Transverse colon (tissue), 4 donors: ENCODE data around the gene ATG13. TPM values are rescaled to one million over a fixed set of nuclear protein-coding genes. Genes with fewer than 3 reads are reported as not detected.
"Not testable (repeated sequence)": the region's sequence is repeated elsewhere in the genome, so short reads cannot be mapped to it uniquely, and the experiment has no call there.

Source experiments
- DNase-seq: peaks from one replicate; pipeline ENCODE4 v3.0.0-alpha.2; 2019
- H3K27ac ChIP-seq, 4 donors: fragments of 200-600 bp; sonication (generic); 2 replicates each; pipeline ENCODE4 v1.5.1; 2016 to 2018; ENCODE audit warnings: inconsistent platforms in 4 of 4
- H3K27me3 ChIP-seq: fragments of 200-600 bp; sonication (generic); 2 replicates; pipeline ENCODE4 v1.5.1; 2017; ENCODE audit warnings: inconsistent platforms
- H3K36me3 ChIP-seq, 4 donors: fragments of 200-600 bp; sonication (generic); 2 replicates each; pipeline ENCODE4 v1.5.1; 2017 to 2019; ENCODE audit warnings: inconsistent platforms in 4 of 4
- H3K4me1 ChIP-seq, 4 donors: fragments of 200-600 bp; sonication (generic); 2 replicates each; pipeline ENCODE4 v1.5.1; 2017 to 2020; ENCODE audit warnings: inconsistent platforms in 4 of 4
- H3K4me3 ChIP-seq, 4 donors: fragments of 200-600 bp; sonication (generic); 1 replicate in 1 of 4; 2 replicates in 3 of 4; pipeline versions ENCODE4 v1.5.1 to v1.6.1; 2017 to 2019; ENCODE audit warnings: inconsistent platforms in 4 of 4
- H3K9me3 ChIP-seq, 2 donors: fragments of 200-600 bp; sonication (generic); 2 replicates each; pipeline ENCODE4 v1.5.1; 2017 to 2019; ENCODE audit warnings: inconsistent platforms in 2 of 2
- EP300 ChIP-seq: sonication (generic); formaldehyde crosslinking; IDR thresholded peaks from one replicate; pipeline ENCODE4 v1.6.1; 2017; ENCODE audit warnings: antibody characterized with exemption, low read depth
- POLR2A ChIP-seq: fragments of 450-650 bp; IDR thresholded peaks from one replicate; pipeline ENCODE4 v1.6.1; 2016; ENCODE audit warnings: antibody characterized with exemption, mild to moderate bottlenecking, moderate library complexity
- POLR2AphosphoS5 ChIP-seq, 3 donors: sonication (generic); formaldehyde crosslinking; IDR thresholded peaks; one replicate each; pipeline ENCODE4 v1.6.1; 2016; ENCODE audit warnings: antibody characterized with exemption in 3 of 3
- WGBS, 2 donors: methylation state at CpG; one replicate each; pipeline ENCODE4 v1.1.5; 2018; ENCODE audit warnings: low coverage in 1 of 2; 5-methylcytosine and 5-hydroxymethylcytosine counted together
- in situ Hi-C, 4 donors: fragments of 200-750 bp; cut with MboI; loops; one replicate each; pipeline versions ENCODE4 v1.15.0 to v1.15.1; 2017; ENCODE audit warnings: low sequenced_read_pairs in 3 of 4, low pct_ligation_motif_present in 1 of 4, low pct_unique_long_range_greater_than_20kb in 1 of 4
- intact Hi-C: fragments of 100-400 bp; cut with DNase I; formaldehyde crosslinking; loops from one replicate; pipeline ENCODE4 v1.15.1; 2023; ENCODE audit warnings: low total_unique reads
- total RNA-seq, 4 donors: library from RNA; depleted of rRNA; stranded (reverse); fragments of >200 nt; gene quantifications; one replicate each; pipeline ENCODE4 v1.1.0, GENCODE V29; 2016
- TF ChIP-seq, protein P1 (sequence below), 5 experiments: fragments of 200-600 bp in 3 of 5; fragments of 450-650 bp in 2 of 5; sonication (generic) in 3 of 5; IDR thresholded peaks; 1 replicate in 2 of 5; 2 replicates in 3 of 5; pipeline ENCODE4 v1.5.1; 2016 to 2017; ENCODE audit warnings: antibody characterized with exemption in 5 of 5, inconsistent platforms in 3 of 5, mild to moderate bottlenecking in 2 of 5, moderate library complexity in 1 of 5

ATG13 gene
- total RNA-seq, 4 donors from 2014 or later, result 40.8 to 128 (median 112) TPM

GRCh38 chr11:46701078-46701654 lies 83.8 kb downstream of the ATG13 start:
- TF ChIP-seq EP300 (no peak), POLR2A (no peak), POLR2AphosphoS5 (IDR thresholded peaks at IDR 0.05) (no peak)
- TF ChIP-seq, protein P1, sequence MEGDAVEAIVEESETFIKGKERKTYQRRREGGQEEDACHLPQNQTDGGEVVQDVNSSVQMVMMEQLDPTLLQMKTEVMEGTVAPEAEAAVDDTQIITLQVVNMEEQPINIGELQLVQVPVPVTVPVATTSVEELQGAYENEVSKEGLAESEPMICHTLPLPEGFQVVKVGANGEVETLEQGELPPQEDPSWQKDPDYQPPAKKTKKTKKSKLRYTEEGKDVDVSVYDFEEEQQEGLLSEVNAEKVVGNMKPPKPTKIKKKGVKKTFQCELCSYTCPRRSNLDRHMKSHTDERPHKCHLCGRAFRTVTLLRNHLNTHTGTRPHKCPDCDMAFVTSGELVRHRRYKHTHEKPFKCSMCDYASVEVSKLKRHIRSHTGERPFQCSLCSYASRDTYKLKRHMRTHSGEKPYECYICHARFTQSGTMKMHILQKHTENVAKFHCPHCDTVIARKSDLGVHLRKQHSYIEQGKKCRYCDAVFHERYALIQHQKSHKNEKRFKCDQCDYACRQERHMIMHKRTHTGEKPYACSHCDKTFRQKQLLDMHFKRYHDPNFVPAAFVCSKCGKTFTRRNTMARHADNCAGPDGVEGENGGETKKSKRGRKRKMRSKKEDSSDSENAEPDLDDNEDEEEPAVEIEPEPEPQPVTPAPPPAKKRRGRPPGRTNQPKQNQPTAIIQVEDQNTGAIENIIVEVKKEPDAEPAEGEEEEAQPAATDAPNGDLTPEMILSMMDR (IDR thresholded peaks at IDR 0.05), result no peak
- intact Hi-C loops (no loop called here), in situ Hi-C loops (no loop called here)
- H3K9me3 ChIP-seq, result no peaks in the 10 kb centered on the region
- peaks cover 16 to 49% (median 39%) of the 10 kb centered on the region in 4 donors for H3K4me1 ChIP-seq
- H3K27me3 ChIP-seq, result no peaks in the 10 kb centered on the region
- 1% methylated on average over 25 of the region's 29 CpGs; no CpG with 5 or more reads in 1 of the 2 donors for WGBS, 2 donors
- peak overlapping the region; percentile 67 to 100 (median 99) for H3K4me3 ChIP-seq
- H3K36me3 ChIP-seq, result peaks cover 0 to 39% (median 17%) of the 10 kb centered on the region in 4 donors
- peak overlapping the region; percentile 91 to 95 (median 92) for H3K27ac ChIP-seq
- DNase-seq, result no peak

DNA sequence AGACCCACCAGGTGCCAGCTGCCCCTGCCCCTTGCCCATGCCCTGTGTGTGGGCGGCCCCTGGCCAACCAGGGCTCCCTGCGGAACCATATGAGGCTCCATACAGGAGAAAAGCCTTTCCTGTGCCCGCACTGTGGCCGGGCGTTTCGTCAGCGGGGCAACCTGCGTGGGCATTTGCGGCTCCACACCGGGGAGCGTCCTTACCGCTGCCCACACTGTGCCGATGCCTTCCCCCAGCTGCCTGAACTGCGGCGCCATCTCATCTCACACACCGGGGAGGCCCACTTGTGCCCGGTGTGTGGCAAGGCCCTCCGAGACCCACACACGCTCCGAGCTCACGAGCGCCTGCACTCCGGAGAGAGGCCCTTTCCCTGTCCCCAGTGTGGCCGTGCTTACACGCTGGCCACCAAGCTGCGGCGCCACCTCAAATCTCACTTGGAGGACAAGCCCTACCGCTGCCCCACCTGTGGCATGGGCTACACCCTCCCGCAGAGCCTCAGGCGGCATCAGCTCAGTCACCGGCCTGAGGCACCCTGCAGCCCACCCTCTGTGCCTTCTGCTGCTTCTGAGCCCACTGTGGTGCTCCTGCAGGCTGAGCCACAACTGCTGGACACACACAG lies 87.8 kb downstream of the ATG13 start:
- Histone ChIP-seq H3K4me1 (peaks cover 10 to 19% (median 13%) of the 10 kb centered on the region in 4 donors), H3K4me3 (no peak overlapping the region), H3K27ac (no peak overlapping the region), H3K27me3 (no peaks in the 10 kb centered on the region), H3K36me3 (peaks cover 0 to 42% (median 20%) of the 10 kb centered on the region in 4 donors), H3K9me3 (no peaks in the 10 kb centered on the region)
- TF ChIP-seq POLR2A (no peak), EP300 (no peak), POLR2AphosphoS5 (IDR thresholded peaks at IDR 0.05) (no peak)
- TF ChIP-seq, protein P1 (IDR thresholded peaks at IDR 0.05), result no peak
- in situ Hi-C loops, result no loop called here
- intact Hi-C loops, result no loop called here
- no peak for DNase-seq
- WGBS, 2 donors, result 98% methylated on average over 21 of the region's 31 CpGs; no CpG with 5 or more reads in 1 of the 2 donors

- Histone ChIP-seq H3K9me3 (no peaks in the 10 kb centered on the region), H3K4me1 (peaks cover 4 to 14% (median 7%) of the 10 kb centered on the region in 4 donors), H3K27ac (no peak overlapping the region), H3K27me3 (no peaks in the 10 kb centered on the region), H3K4me3 (no peak overlapping the region), H3K36me3 (peaks cover 0 to 42% (median 20%) of the 10 kb centered on the region in 4 donors)
- TF ChIP-seq, protein P1 (IDR thresholded peaks at IDR 0.05), result no peak
- TF ChIP-seq EP300 (no peak), POLR2AphosphoS5 (IDR thresholded peaks at IDR 0.05) (no peak), POLR2A (no peak)
- in situ Hi-C loops, result no loop called here
- DNase-seq, result no peak
- intact Hi-C loops, result no loop called here
- 86 to 87% methylated on average over 7 of the region's 7 CpGs for WGBS, 2 donors
Observed at GRCh38 chr11:46706886-46707285, 89.5 kb downstream of the ATG13 start.

DNA sequence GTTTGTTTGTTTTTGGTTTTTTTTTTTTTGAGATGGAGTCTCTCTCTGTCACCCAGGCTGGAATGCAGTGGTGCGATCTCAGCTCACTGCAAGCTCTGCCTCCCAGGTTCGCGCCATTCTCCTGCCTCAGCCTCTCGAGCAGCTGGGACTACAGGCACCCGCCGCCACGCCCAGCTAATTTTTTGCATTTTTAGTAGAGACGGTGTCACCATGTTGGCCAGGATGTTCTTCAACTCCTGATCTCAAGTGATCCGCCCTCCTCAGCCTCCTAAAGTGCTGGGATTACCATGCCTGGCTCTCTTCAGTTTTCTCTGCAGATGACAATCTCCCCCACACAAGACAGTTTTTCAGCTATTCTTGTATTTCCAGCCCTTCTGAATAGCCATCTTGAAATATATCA lies 92.0 kb downstream of the ATG13 start:
- H3K4me3 ChIP-seq, H3K27me3 ChIP-seq, intact Hi-C loops, in situ Hi-C loops, H3K4me1 ChIP-seq, DNase-seq, H3K9me3 ChIP-seq, H3K27ac ChIP-seq: not testable (repeated sequence)
- peaks cover 0 to 24% (median 11%) of the 10 kb centered on the region in 4 donors for H3K36me3 ChIP-seq
- 92 to 100% methylated on average over 1 to 9 of the region's 9 CpGs for WGBS, 2 donors
